Vagina (tissue), 2 donors: ENCODE results near the gene RIPK3.

Experiments
- CTCF ChIP-seq, 3 experiments: fragments of 450-650 bp in 2 of 3; fragments of 200-600 bp in 1 of 3; sonication (generic) in 1 of 3; IDR thresholded peaks; one replicate each; pipeline ENCODE4 v1.5.1; 2017 to 2019; ENCODE audit warnings: antibody characterized with exemption in 3 of 3, mild to moderate bottlenecking in 2 of 3, moderate library complexity in 2 of 3
- POLR2A ChIP-seq, 2 donors: fragments of 450-650 bp; IDR thresholded peaks; one replicate each; pipeline ENCODE4 v1.6.1; 2017; ENCODE audit warnings: antibody characterized with exemption in 2 of 2, mild to moderate bottlenecking in 2 of 2, moderate library complexity in 2 of 2
- POLR2AphosphoS5 ChIP-seq, 2 donors: sonication (generic); formaldehyde crosslinking; IDR thresholded peaks; one replicate each; pipeline ENCODE4 v1.9.0; 2017; ENCODE audit warnings: antibody characterized with exemption in 2 of 2, mild to moderate bottlenecking in 2 of 2, low read depth in 1 of 2; ENCODE audit not compliant: insufficient read depth in 1 of 2

- TF ChIP-seq CTCF (IDR thresholded peaks at IDR 0.05) (no peak), POLR2AphosphoS5 (IDR thresholded peaks at IDR 0.05; ENCODE audit: insufficient read depth in 1 of 2, low read depth in 1 of 2) (no peak), POLR2A (IDR thresholded peaks at IDR 0.05) (no peak)
Measured at GRCh38 chr14:24360281-24360680, 20.5 kb upstream of the RIPK3 start.
